Spleen (tissue), 7 donors: ENCODE measurements around the gene PODXL2.
A peak's percentile ranks its signal among the peaks of the same experiment; 100 is the strongest.

ENCODE experiments used
- POLR2A ChIP-seq, 3 donors: fragments of 450-650 bp; IDR thresholded peaks; one replicate each; pipeline ENCODE4 v1.5.1; 2017; ENCODE audit warnings: antibody characterized with exemption in 3 of 3, mild to moderate bottlenecking in 1 of 3
- POLR2AphosphoS5 ChIP-seq, 3 donors: sonication (generic); formaldehyde crosslinking; IDR thresholded peaks; one replicate each; pipeline ENCODE4 v1.5.1; 2017; ENCODE audit warnings: antibody characterized with exemption in 3 of 3
- TF ChIP-seq, protein P1 (sequence below), 11 experiments: fragments of 200-600 bp in 7 of 11; fragments of 450-650 bp in 4 of 11; sonication (generic) in 4 of 11; IDR thresholded peaks in 8 of 11; conservative IDR thresholded peaks in 3 of 11; 1 replicate in 7 of 11; 2 replicates in 4 of 11; pipeline versions ENCODE4 v1.4.0 to v1.8.0; 2016 to 2021; ENCODE audit warnings: antibody characterized with exemption in 11 of 11, inconsistent platforms in 4 of 11, mild to moderate bottlenecking in 1 of 11
- donor health status: DM: no; HTN: no; CAD: no; lungs with moderate emphysema.
- donor health status: DM: no; HTN: no; CAD: no.
- donor health status: DM: no; HTN: no; CAD: no.

DNA sequence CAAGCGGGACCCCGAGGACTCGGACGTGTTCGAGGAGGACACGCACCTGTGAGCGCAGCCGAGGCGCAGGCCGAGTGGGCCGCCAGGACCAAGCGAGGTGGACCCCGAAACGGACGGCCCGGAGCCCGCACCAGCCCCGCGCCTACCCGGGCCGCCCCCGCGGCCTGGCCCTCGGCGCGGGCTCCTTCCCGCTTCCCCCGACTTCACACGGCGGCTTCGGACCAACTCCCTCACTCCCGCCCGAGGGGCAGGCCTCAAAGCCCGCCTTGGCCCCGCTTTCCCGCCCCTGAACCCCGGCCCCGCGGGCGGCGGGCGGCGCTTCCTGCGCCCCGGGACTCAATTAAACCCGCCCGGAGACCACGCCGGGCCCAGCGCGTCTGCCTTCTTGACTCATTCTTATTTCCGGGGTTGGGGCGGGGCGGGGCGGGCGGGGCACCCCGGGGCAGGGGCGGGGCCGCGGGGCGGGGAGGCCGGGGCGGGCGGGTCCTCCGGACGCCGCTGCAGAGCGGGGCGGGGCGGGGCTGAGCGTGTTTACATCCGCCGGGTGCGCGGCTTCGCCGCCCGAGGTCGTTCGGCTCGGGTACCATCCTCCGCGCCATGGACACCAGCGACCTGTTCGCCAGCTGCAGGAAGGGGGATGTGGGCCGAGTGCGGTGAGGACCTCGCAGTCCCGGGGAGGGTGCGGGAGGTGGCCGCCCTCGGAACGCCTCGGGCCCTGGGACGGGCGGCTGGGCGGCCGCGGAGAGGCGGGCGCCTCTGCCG is 43.6 kb downstream of the PODXL2 start, which contains the start of gene ABTB1:
- TF ChIP-seq POLR2A (IDR thresholded peaks at IDR 0.05), result peak in 2 of 3 donors; percentile 20 to 76
- TF ChIP-seq, protein P1, sequence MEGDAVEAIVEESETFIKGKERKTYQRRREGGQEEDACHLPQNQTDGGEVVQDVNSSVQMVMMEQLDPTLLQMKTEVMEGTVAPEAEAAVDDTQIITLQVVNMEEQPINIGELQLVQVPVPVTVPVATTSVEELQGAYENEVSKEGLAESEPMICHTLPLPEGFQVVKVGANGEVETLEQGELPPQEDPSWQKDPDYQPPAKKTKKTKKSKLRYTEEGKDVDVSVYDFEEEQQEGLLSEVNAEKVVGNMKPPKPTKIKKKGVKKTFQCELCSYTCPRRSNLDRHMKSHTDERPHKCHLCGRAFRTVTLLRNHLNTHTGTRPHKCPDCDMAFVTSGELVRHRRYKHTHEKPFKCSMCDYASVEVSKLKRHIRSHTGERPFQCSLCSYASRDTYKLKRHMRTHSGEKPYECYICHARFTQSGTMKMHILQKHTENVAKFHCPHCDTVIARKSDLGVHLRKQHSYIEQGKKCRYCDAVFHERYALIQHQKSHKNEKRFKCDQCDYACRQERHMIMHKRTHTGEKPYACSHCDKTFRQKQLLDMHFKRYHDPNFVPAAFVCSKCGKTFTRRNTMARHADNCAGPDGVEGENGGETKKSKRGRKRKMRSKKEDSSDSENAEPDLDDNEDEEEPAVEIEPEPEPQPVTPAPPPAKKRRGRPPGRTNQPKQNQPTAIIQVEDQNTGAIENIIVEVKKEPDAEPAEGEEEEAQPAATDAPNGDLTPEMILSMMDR (IDR thresholded peaks at IDR 0.05 in 8 of 11, conservative IDR thresholded peaks at IDR 0.05 in 3 of 11), result peak in 1 of 11 experiments; percentile 19
- peak; percentile 88 to 93 (median 91) for TF ChIP-seq POLR2AphosphoS5 (IDR thresholded peaks at IDR 0.05)
